ENCODE results near the gene OPN4. TPM values are rescaled to one million over a fixed set of nuclear protein-coding genes. Genes with fewer than 3 reads are reported as not detected.
A peak's percentile ranks its signal among the peaks of the same experiment; 100 is the strongest.

The OPN4 gene
- total RNA-seq, 3 donors from 2014 or later = not detected

DNA sequence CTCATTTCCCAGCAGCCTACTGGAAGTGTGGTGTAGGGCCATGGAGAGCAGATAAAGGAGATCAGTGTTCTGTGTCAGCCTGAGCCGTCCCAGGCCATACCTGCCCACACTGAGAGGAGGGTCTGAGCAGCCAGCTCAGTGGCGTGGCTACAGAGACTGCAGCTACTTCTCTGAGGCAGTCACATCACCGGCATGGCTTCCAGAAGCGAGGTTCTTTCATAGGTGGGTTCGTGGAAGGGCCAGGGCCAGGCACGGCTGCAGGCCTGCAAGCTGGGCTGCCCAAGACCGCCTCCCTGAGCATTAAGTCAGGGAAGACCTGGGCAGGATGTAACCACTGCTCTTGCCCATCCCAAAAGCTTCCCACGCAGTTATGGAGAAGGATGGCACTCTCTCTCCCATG lies 48.8 kb downstream of the OPN4 start:
- ATAC-seq (no peak), DNase-seq (no peak)
- Mint-ChIP-seq H3K27me3 (ENCODE audit: low read depth) (no peaks in the 10 kb centered on the region), H3K4me3 (no peak overlapping the region), H3K4me1 (ENCODE audit: low read depth) (no peaks in the 10 kb centered on the region), H3K9me3 (no peaks in the 10 kb centered on the region), H3K36me3 (ENCODE audit: insufficient read depth) (no peaks in the 10 kb centered on the region)

DNA sequence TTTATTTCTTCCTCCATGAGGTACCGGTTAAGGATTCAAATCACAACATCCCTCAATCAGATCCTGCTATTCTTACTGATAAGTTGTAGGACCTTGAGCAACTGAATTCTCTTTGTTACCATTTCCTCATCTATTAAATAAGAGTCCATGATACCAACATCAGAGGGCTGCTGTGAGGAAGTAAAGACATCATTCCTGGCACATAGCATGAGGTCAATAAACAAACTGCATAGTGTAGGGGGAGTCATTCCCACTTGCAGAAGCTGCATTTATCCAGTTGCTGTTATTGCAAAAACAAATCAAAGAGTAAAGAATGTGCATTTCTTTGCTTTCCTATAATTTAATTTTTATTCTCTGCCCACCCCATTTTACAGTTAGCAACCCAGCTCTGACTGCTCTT lies 50.8 kb downstream of the OPN4 start:
- Mint-ChIP-seq H3K9me3 (no peaks in the 10 kb centered on the region), H3K4me1 (ENCODE audit: low read depth) (peaks cover 2% of the 10 kb centered on the region), H3K36me3 (ENCODE audit: insufficient read depth) (no peaks in the 10 kb centered on the region), H3K27me3 (ENCODE audit: low read depth) (no peaks in the 10 kb centered on the region), H3K4me3 (no peak overlapping the region)
- no peak for DNase-seq
- no peak for ATAC-seq

DNA sequence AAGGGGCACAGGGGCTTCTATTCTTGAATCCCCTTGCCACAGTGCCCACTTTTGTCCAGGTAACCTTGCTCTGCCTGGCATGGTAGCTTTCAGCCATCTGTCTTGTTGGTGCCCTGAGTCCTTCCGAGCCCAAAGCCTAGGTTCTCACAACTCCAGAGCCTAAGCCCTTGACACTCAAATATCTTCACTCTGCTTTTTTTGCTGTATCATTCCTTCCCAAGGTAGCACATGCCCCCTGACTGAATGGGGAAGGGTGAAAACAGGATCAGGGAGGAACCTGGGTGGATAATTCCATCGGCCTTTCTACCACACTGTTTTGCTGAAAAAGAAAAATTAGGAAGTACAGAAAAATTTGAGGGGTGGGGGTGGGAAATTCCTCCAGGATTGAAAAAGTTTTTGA lies 51.6 kb downstream of the OPN4 start:
- H3K4me3 Mint-ChIP-seq = no peak overlapping the region
- no peak for DNase-seq
- no peaks in the 10 kb centered on the region for H3K9me3 Mint-ChIP-seq
- no peak for ATAC-seq
- H3K36me3 Mint-ChIP-seq (ENCODE audit: insufficient read depth) = no peaks in the 10 kb centered on the region
- no peaks in the 10 kb centered on the region for H3K27me3 Mint-ChIP-seq (ENCODE audit: low read depth)
- peaks cover 7% of the 10 kb centered on the region for H3K4me1 Mint-ChIP-seq (ENCODE audit: low read depth)

DNA sequence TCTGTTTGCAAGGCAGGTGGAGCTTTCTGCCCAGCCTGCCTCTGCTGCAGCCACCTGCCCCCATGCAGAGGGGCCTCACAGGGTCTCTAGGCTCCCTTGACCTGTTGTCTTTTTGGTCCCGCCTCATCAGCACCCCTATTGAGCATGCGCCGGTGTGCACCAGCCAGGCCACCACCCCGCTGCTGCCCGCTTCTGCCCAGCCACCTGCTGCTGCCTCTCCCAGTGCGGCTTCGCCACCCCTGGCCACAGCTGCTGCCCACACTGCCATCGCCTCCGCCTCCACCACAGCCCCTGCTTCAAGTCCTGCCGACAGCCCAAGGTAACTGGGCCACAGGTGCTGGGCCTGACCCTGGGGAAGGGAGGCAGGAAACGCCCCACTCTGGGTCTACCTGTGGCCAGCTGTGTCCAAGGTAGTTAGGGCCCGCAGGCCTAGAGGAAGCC lies 52.1 kb downstream of the OPN4 start:
- peaks cover 8% of the 10 kb centered on the region for H3K4me1 Mint-ChIP-seq (ENCODE audit: low read depth)
- DNase-seq (no peak), ATAC-seq (no peak)
- H3K27me3 Mint-ChIP-seq (ENCODE audit: low read depth) = no peaks in the 10 kb centered on the region
- H3K4me3 Mint-ChIP-seq = no peak overlapping the region
- H3K36me3 Mint-ChIP-seq (ENCODE audit: insufficient read depth) = no peaks in the 10 kb centered on the region
- H3K9me3 Mint-ChIP-seq = no peaks in the 10 kb centered on the region

DNA sequence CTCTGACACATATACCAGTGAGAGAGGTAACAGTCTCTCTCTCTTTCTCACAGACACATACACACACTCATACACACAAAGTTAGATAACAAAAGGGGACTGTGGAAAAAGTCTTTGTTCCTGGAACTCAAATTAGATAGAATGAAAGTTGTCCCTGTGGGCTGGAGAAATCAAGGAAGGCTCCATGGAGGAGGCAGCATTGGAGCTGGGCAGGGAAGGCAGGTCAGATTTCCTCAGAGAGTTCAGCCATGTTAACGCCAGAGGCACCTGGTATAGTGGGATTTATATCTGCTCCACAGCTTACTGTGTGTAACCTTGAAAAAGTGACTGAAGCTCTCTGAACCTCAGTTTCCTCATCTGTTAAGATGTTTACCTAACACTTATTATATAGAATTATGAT lies 52.6 kb downstream of the OPN4 start:
- Mint-ChIP-seq H3K4me3 (no peak overlapping the region), H3K9me3 (no peaks in the 10 kb centered on the region), H3K27me3 (ENCODE audit: low read depth) (no peaks in the 10 kb centered on the region), H3K4me1 (ENCODE audit: low read depth) (peaks cover 8% of the 10 kb centered on the region), H3K36me3 (ENCODE audit: insufficient read depth) (no peaks in the 10 kb centered on the region)
- ATAC-seq = no peak
- DNase-seq = no peak

DNA sequence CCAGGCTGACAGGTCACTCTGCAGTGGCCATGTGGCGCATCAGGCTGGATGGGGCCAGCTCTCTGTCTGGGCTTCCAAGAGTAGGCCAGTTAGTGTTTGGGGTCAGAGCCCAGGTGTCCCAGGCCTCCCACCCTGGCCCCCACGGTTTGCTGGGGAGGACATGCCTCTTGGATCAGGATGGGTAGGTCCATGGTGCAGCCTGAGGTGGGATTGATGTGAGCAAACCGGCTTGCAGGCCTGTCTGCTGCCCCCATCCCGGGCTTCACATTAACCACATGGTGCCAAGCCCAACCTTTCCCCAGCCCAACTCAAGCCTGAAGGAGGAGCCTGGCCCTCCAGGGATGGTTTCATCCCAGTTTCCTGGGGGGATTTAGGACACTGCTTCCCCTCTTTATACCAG lies 53.2 kb downstream of the OPN4 start:
- H3K27me3 Mint-ChIP-seq (ENCODE audit: low read depth) = no peaks in the 10 kb centered on the region
- H3K4me3 Mint-ChIP-seq = no peak overlapping the region
- no peaks in the 10 kb centered on the region for H3K9me3 Mint-ChIP-seq
- DNase-seq = no peak
- peaks cover 11% of the 10 kb centered on the region for H3K4me1 Mint-ChIP-seq (ENCODE audit: low read depth)
- ATAC-seq = no peak
- H3K36me3 Mint-ChIP-seq (ENCODE audit: insufficient read depth) = no peaks in the 10 kb centered on the region

DNA sequence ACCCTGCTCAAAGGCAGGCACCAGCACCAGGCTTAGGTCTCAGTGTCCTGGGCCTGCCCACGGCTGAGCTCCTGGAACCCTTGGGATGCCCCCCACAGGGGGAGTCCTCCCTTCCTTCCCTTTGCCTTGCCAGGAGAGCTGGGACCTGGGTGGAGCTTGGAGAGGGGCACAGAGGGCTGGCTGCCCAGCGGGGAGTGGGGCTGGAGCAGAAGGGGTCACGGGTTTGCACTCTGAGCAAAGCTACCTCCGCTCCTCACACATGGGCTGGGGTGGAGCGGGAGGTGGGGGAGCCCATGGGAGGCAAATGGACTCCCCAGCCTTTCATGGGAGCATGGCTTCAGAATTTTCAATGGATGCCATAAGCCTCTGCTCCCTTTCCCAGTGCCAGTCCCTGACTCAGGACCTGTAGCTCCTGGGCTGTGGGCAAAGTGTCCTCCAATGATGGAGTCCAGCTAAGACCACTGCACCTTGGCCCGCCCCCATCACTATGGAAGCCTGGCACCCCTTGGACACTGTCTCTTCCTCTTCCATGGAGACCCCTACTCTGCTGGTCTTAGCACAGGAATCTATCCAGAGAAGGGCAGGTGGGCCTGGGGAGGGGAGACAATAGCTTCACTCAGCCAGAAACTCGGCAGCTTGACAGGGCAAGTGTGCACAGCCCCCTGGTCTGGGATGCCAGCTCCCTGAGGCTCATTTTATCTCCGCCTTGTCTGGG lies 53.9 kb downstream of the OPN4 start:
- no peaks in the 10 kb centered on the region for H3K9me3 Mint-ChIP-seq

DNA sequence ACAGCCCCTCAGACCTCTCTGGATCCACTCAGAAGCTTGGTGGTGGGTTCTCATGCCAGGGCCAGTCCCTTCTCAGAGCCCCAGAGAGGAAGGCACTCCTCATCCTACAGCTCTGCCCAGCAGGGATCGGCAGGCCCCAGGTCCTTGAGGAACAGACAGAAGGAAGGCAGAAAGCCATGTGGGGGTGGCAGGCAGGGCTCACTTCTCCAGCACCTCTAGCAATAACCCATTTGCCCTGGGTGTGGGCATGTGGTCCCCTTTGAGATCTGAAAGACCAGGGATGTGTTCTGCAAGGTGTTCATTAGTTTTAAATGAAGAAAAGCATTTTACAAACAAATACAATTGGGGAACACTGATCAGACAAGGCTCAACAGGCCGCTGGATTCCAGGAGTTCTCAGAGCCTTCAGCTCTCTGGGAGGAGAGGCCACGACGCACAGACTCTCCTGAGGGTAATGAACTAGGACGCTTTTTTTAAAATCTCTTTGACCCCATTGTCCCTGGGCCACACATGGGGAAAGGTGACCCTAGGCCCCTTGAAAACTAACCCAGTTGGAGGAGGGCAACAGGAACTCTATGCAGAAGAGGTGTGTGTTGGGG lies 54.5 kb downstream of the OPN4 start:
- no peak for ATAC-seq
- Mint-ChIP-seq H3K4me1 (ENCODE audit: low read depth) (peaks cover 11% of the 10 kb centered on the region), H3K27me3 (ENCODE audit: low read depth) (no peaks in the 10 kb centered on the region), H3K9me3 (no peaks in the 10 kb centered on the region), H3K36me3 (ENCODE audit: insufficient read depth) (no peaks in the 10 kb centered on the region), H3K4me3 (no peak overlapping the region)
- no peak for DNase-seq

More for the DNA sequence above, 53.9 kb downstream of the OPN4 start:
- H3K36me3 Mint-ChIP-seq (ENCODE audit: insufficient read depth) = no peaks in the 10 kb centered on the region
- peaks cover 11% of the 10 kb centered on the region for H3K4me1 Mint-ChIP-seq (ENCODE audit: low read depth)
- H3K4me3 Mint-ChIP-seq = no peak overlapping the region
- DNase-seq = no peak
- no peaks in the 10 kb centered on the region for H3K27me3 Mint-ChIP-seq (ENCODE audit: low read depth)
- ATAC-seq = no peak

DNA sequence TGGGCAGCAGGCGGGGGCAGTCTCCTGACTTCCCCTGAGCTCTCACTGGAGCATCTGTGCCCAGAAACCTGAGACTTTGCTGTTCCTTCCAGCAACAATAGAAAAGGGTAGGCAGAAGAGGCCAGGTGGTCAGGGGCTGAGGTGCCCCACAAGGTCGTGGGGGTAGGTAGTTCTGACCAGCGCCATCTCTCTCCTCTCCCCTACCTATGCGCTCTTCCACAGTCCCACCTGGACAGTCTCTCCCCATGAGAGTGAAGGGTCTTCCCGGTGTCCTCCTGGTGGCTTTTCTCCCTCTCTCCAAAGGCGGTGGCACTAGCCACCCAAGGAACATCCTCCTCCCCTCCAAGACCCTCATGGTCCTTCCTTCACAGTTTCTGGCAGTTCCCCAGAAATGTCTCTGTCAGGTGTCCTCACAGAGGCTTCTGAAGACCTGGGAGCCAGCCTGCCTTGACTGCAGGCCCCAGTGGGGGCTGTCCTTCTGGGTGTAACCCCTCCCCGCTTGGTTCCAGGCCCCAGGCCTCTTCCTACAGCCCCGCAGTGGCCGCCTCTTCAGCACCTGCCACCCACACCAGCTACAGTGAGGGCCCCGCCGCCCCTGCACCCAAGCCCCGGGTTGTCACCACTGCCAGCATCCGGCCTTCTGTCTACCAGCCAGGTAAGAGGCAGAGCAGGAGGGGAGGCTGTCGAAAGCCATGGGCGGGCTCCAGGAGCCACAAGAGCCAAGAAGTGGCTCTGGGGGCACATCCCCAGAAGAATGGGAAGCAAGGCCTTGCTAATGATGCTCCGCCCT lies 55.2 kb downstream of the OPN4 start:
- peak overlapping the region; percentile 86 for H3K4me3 Mint-ChIP-seq
- no peaks in the 10 kb centered on the region for H3K27me3 Mint-ChIP-seq (ENCODE audit: low read depth)
- H3K9me3 Mint-ChIP-seq = no peaks in the 10 kb centered on the region
- DNase-seq (no peak), ATAC-seq (no peak)
- no peaks in the 10 kb centered on the region for H3K36me3 Mint-ChIP-seq (ENCODE audit: insufficient read depth)
- H3K4me1 Mint-ChIP-seq (ENCODE audit: low read depth) = peaks cover 11% of the 10 kb centered on the region

DNA sequence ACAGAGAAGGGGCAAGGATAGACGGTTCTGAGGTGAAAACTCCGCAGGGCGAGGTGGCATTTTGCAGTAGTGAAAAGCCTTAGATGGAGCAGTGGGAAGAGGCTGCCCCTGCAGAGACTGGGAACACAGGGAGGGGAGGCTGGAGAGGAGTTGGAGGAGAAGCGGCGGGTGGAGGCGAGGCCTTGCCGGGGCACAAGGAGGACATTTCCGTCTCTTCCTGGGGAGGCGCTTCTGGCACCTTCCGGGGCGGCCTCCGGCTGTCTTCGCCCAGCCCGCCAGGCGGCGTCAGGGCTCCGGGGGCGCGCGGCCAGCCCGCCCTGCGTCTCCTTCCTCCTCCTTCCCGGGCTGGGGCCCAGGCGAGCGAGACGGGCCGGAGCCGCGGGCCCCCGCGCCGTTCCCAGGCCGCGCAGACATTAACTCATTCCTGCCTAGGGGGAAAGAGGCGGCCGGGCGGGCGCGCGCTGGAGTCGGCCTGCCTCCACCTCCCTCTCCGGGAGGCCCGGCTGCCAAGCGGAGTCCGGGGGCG lies 56.7 kb downstream of the OPN4 start:
- ATAC-seq (peak; percentile 93 to 94), DNase-seq (peak; percentile 79)
- peak overlapping the region; percentile 86 for H3K4me3 Mint-ChIP-seq
- H3K4me1 Mint-ChIP-seq (ENCODE audit: low read depth) = peaks cover 11% of the 10 kb centered on the region
- no peaks in the 10 kb centered on the region for H3K9me3 Mint-ChIP-seq
- no peaks in the 10 kb centered on the region for H3K27me3 Mint-ChIP-seq (ENCODE audit: low read depth)
- H3K36me3 Mint-ChIP-seq (ENCODE audit: insufficient read depth) = no peaks in the 10 kb centered on the region

DNA sequence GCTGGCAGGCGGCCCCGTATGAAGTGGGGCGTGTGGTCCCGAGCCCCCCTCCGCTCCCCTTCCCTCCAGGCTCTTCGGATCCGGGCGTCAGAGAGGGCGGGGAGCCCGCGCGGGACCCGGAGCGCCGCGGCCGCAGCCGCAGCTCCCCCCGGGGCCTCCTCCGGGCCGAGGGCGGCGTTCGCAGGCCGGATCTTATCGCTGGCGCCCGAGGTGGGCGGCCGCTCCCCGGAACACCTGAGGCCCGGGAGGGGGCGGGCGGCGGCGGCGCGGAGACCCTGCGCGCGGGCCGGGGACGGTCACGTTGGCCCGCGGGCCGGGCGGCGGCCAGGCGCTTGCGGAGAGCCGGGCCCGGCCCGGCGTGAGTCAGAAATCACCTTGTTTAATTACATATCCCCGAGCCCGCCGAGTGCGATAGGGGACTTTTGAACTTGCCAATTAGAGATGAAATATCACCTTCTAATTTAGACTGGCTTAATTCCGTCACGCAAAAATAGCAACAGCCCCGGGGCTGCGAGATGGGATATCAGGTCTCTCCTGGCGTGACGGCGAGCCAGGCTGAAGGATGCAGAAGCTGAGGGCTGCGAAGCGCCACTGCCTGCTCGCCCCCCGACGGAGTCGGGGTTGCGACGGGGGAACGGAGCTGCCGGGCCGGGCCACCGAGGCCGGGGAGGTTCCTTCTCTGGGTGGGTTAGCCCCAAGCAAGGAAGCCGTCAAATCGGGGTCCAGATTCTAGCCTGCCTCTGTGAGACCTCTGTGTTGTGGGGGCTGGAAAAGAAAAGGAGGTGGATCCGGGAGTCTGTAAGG lies 57.4 kb downstream of the OPN4 start:
- peak; percentile 36 for DNase-seq
- Mint-ChIP-seq H3K4me1 (ENCODE audit: low read depth) (peaks cover 11% of the 10 kb centered on the region), H3K4me3 (peak overlapping the region; percentile 82), H3K27me3 (ENCODE audit: low read depth) (no peaks in the 10 kb centered on the region), H3K9me3 (no peaks in the 10 kb centered on the region), H3K36me3 (ENCODE audit: insufficient read depth) (no peaks in the 10 kb centered on the region)
- ATAC-seq = peak; percentile 64

DNA sequence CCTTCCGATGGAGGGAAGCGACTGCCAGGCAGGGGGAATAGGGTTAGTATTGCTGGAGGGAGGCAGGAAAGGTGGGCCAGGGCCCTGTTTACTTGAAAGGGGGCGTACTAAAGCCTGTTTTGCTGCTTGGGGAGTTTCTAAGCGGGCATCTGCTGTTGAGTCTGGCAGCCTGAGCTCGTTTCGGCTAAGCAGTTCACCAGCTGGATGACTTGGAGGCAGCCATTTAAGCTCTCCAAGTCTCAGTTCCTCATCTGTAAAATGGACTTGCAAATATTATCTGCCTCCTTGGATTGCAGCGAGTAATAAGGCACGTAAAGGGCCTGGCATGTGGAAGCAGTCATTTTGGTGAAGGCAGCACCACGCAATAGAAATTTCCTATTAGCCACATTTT lies 58.0 kb downstream of the OPN4 start:
- no peaks in the 10 kb centered on the region for H3K9me3 Mint-ChIP-seq
- DNase-seq (no peak), ATAC-seq (no peak)
- no peaks in the 10 kb centered on the region for H3K36me3 Mint-ChIP-seq (ENCODE audit: insufficient read depth)
- peak overlapping the region; percentile 82 for H3K4me3 Mint-ChIP-seq
- no peaks in the 10 kb centered on the region for H3K27me3 Mint-ChIP-seq (ENCODE audit: low read depth)
- H3K4me1 Mint-ChIP-seq (ENCODE audit: low read depth) = peaks cover 11% of the 10 kb centered on the region

DNA sequence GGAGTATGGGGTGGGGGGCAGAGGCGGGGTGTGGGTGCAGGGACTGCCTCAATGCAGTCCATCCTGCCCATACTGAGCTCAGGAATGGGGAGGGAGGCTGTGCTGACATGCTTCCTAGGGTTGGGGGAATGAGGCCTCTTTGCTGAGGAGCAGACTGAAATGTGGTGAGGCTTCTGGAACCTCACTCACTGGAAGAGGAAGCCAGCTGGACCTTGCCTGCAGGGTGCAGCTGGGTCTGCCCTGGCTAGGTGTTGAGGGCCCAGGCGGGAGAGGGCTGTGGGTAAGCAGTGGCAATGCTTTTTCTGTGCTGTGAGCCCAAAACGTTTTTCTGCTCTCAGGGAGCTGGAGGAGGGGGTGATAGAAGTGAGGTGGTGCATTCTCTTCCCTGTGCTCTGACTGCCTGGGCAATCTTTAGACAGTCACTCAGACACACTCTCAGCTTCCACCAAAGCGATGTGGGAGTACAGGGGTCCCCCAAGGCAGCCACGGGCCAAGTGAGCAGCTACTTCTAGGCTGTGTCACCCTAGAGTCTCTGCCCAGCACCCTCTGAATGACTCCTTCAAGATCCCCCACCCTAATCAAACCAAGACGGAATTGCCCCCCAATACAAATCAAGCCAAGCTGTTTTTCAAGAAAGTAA lies 60.9 kb downstream of the OPN4 start:
- Mint-ChIP-seq H3K27me3 (ENCODE audit: low read depth) (no peaks in the 10 kb centered on the region), H3K9me3 (no peaks in the 10 kb centered on the region), H3K4me1 (ENCODE audit: low read depth) (peaks cover 9% of the 10 kb centered on the region), H3K4me3 (no peak overlapping the region), H3K36me3 (ENCODE audit: insufficient read depth) (no peaks in the 10 kb centered on the region)
- ATAC-seq = no peak
- DNase-seq = no peak

DNA sequence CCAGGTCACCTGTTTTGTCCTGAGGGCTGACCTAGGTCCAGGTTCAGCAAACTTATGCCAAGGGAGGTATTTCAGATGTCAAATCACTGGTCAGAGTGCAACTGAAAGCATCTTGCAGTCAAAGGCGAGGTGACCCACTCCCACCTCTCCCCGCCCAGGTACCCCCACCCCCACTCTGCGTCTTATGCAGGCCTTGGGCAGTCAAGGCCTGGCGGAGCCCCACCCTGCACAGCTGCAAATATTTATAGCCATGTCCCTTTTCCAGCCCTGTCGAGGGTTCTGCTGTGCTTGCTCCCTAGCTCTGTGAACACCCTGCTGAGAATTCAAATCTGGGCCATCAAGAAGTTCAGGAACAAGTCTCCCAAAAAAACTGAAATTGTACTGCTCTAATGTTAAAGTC lies 61.5 kb downstream of the OPN4 start:
- ATAC-seq = no peak
- Mint-ChIP-seq H3K4me3 (no peak overlapping the region), H3K27me3 (ENCODE audit: low read depth) (no peaks in the 10 kb centered on the region)

More for the DNA sequence above, 61.5 kb downstream of the OPN4 start:
- Mint-ChIP-seq H3K9me3 (no peaks in the 10 kb centered on the region), H3K36me3 (ENCODE audit: insufficient read depth) (no peaks in the 10 kb centered on the region), H3K4me1 (ENCODE audit: low read depth) (peaks cover 5% of the 10 kb centered on the region)
- DNase-seq = no peak
